ENCODE measurements around the gene CORIN.
"Not testable (repeated sequence)": the region's sequence is repeated elsewhere in the genome, so short reads cannot be mapped to it uniquely, and the experiment has no call there.

CORIN gene

DNA sequence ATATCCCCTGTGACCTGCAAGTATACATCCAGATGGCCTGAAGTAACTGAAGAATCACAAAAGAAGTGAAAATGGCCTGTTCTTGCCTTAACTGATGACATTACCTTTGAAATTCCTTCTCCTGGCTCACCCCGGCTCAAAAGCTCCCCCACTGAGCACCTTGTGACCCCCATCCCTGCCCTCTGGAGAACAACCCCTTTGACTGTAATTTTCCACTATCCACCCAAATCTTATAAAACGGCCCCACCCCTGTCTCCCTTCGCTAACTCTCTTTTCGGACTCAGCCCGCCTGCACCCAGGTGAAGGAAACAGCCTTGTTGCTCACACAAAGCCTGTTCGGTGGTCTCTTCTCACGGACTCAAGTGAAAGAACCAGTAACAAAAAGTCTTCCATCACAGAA is 69.9 kb downstream of the CORIN start:
- not testable (repeated sequence) for DNase-seq, ATAC-seq

GRCh38 chr4:47763279-47763678 is 74.6 kb downstream of the CORIN start:
- ATAC-seq (no peak), DNase-seq (no peak)

- no peak for DNase-seq
- no peak for ATAC-seq
These were observed 75.2 kb downstream of the CORIN start for GRCh38 chr4:47762376-47763266.

- not testable (repeated sequence) for ATAC-seq, DNase-seq
These were observed 84.6 kb downstream of the CORIN start for GRCh38 chr4:47753316-47753715.

DNA sequence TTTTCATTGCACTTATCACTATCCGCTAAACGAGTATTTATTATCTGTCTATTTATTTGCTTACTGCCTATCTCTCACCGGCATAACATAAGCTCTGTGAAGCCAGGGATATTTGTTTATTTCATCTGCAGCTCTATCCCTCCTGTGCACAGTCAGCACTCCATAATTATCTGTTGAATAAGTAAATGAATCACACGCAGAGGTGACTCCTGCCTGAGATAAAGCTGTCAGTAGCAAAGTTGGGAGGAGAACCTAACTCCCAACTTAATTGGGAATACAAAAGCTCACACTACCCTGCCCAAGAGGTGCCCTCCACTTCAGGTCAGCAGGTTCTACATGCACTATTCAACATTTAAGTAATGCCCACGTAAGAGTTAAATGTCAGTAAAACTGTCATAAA is 85.7 kb downstream of the CORIN start:
- DNase-seq (no peak), ATAC-seq (no peak)

DNA sequence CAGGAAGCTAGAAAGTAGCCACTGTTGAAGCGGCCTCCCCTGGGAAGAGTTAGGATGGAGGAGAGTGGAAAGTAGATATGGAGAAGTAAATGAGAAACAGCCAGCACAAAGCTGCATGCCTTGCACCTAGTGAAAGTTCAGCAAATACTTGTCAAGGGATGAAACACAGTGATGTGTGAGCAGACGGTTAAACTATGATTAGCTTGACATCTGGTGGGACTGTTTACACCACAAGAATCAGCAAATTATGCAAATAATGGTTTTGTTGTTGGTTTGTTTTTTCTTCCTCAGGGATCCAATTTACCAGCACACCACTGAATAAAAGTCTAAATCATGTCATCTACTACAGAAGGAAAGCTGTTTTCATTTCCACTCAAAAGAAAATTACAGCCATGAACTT is 87.1 kb downstream of the CORIN start:
- DNase-seq (no peak), ATAC-seq (no peak)

GRCh38 chr4:47749858-47750257 is 88.0 kb downstream of the CORIN start:
- ATAC-seq (no peak), DNase-seq (no peak)

GRCh38 chr4:47749060-47749459 is 88.8 kb downstream of the CORIN start:
- DNase-seq (no peak), ATAC-seq (no peak)

DNA sequence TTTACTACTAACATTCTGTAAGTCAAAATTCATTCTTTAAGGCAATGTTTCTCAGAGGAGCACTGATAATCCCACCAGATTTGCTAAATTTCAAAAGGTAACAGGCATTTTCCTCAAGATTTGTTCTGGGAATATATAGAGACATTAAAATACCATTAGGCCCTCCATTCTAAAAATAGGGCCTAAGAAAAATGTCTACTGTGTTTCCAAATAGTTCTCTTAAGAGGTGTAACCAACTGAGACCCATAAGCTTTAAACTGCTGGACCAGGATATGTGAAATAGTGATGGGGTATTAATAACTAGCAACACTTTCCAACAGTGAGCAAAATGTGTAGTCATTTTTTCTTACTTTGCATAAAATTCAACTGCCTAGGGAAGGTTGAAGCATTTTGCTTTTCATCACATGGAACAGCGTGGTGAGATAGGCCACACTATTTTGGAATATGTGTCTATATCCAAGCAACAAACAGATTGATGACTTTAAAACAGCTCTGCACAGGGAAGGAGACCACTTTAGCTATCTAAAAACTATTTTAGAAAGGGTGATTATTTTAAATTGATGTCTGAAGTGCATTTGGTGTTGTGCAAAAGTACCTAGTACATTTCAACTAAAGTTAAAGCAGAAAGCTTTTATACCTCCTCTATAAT is 89.9 kb downstream of the CORIN start:
- no peak for DNase-seq

DNA sequence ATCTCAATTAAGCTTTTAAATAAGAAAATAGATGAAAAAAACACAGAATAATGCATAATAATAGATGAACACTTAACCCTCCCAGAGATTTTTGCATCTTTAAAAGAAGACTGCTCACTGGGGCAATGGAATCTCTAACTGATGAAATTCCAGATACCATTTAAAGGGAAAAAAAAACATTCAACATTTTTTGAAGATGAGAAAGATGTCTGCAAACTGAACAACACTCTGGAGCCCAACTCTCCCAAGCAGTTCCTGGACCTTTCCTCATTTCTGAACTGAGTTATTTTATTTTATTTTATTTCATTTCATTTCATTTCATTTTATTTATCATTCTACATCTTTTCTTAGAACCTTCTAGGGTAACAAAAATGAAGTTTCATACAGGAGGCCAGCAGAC is 90.7 kb downstream of the CORIN start:
- DNase-seq (no peak), ATAC-seq (no peak)

More for the DNA sequence above, 89.9 kb downstream of the CORIN start:
- no peak for ATAC-seq

GRCh38 chr4:47746122-47746521 is 91.7 kb downstream of the CORIN start:
- no peak for DNase-seq
- no peak for ATAC-seq

DNA sequence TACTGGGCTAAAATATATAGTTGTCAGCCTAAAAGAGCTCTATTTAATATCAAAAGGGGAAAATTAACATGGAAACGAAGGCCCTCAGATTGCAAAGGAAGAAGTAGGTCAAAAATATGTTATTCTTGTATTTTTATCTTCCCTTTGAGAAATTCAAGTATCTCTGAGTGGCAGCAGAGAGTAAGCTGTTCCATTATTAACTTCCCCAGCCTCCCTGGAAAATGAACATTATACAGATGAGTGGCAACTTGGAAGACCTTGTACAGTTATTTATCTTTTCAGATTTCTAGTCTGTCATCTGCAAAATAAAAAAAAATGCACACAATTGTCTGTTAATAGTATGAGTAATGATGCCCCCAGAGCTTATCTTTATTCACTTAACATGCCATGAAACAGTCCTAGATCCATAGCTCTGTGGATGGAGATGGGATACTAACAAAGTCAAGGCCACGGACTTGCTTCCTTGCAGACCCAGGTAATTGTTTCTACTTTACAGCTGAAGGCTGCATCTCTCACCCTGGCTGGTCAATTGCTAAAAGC is 93.0 kb downstream of the CORIN start:
- no peak for DNase-seq
- no peak for ATAC-seq

DNA sequence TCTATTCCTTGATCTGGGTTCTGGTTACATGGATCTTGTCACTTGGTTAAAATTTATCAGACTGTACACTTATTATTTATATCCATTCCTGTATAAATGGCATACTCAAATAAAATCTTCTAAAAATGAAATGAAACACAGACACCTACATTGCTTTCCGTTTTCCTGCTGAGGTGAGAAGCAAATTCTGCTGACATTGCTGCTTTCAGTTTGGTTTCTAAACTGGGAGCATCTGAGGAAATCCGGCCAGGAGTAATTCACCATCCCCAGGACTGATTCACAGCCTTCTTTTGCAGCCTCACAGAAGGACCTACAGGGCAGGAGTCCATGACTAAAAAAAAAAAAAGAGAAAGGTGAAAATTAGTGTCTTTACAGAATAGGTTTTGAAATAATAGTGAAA is 93.6 kb downstream of the CORIN start:
- DNase-seq (no peak), ATAC-seq (no peak)

DNA sequence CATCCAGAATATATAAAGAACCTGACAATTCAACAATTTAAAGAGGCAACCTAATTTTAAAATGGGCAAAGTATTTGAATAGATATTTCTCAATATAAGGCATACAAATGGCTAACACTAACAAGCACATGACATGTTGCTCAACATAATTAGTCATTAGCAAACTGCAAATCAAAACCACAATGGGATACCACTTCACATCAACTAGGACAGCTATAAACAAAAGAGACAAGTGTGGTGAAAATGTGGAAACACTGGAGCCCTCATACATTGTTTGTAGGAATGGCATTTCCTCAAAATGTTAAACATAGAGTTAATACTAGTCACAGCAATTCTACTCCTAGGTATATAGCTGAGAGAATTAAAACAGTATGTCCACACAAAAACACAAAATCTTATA is 96.7 kb downstream of the CORIN start:
- no peak for ATAC-seq
- no peak for DNase-seq

DNA sequence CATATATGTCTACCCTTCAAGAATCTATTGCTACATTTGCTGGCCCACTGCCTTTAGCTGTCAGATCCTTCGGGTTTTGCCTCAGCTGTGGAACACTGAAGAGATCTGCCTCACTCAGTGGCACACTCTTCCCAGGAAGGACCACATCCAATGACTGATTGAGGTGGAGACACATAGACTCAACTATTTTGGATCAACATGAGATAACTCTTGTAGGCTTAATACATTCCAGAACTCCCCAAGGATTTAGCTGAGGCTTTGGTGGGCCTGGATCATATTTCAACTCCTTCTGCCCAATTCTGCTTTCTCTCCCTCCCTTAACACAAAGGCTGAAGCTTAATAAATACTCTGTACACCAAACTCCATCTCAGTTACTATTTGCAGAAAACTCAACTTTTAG is 100.5 kb downstream of the CORIN start:
- DNase-seq (no peak), ATAC-seq (no peak)

GRCh38 chr4:47736555-47736954 is 101.3 kb downstream of the CORIN start:
- ATAC-seq (no peak), DNase-seq (no peak)

GRCh38 chr4:47736146-47736545 is 101.7 kb downstream of the CORIN start:
- no peak for ATAC-seq
- DNase-seq, result no peak

GRCh38 chr4:47733302-47734175 is 104.3 kb downstream of the CORIN start:
- ATAC-seq (no peak), DNase-seq (no peak)

- DNase-seq (no peak), ATAC-seq (no peak)
These were observed 106.7 kb downstream of the CORIN start for GRCh38 chr4:47731182-47731581.

GRCh38 chr4:47729131-47729680 is 108.7 kb downstream of the CORIN start:
- DNase-seq, result no peak
- ATAC-seq, result no peak

GRCh38 chr4:47721892-47722575 is 115.8 kb downstream of the CORIN start:
- DNase-seq (no peak), ATAC-seq (no peak)

Data from stimulated activated naive CD8-positive, alpha-beta T cell treated with anti-CD3 and anti-CD28 coated beads, Interleukin-15, Interleukin-2, amounts not matched to agents 100 U/mL and 50 U/mL, for 24 hours (primary cell).